Measurements from ENCODE around the gene MED8. TPM values are rescaled to one million over a fixed set of nuclear protein-coding genes. Genes with fewer than 3 reads are reported as not detected.

MED8 gene
- total and polyA plus RNA-seq, 2 of the 8 experiments (the other 6 are each of a cell fraction or from before 2014, with no cell fraction given): 7.0 to 20.6 TPM

- H2AFZ ChIP-seq (ENCODE audit: low read length): peak overlapping the region; percentile 20; the same call in 1 of the 2 replicates
- FAIRE-seq: no peak
- TF ChIP-seq RFX5 (IDR thresholded peaks at IDR 0.05; ENCODE audit: borderline replicate concordance, low read depth, low read length): no peak
- TF ChIP-seq SRF (IDR thresholded peaks at IDR 0.05; ENCODE audit: low read depth, low read length): no peak
- no peak for TF ChIP-seq SP1 (IDR thresholded peaks at IDR 0.05; ENCODE audit: low read depth, low read length)
- TF ChIP-seq CBX8 (IDR thresholded peaks at IDR 0.05; ENCODE audit: borderline replicate concordance, low read depth, low read length): no peak
- TF ChIP-seq ZNF274 (IDR thresholded peaks at IDR 0.05; ENCODE audit: borderline replicate concordance, extremely low read depth, low read length): no peak
- TF ChIP-seq GTF2F1 (IDR thresholded peaks at IDR 0.05; ENCODE audit: borderline replicate concordance, low read depth, low read length): no peak
- TF ChIP-seq RXRA (IDR thresholded peaks at IDR 0.05; ENCODE audit: insufficient read depth, low read depth, low read length): no peak
- TF ChIP-seq PHF8 (conservative IDR thresholded peaks at IDR 0.05; ENCODE audit: low read depth, low read length): peak; percentile 50
- TF ChIP-seq NRF1 (IDR thresholded peaks at IDR 0.05; ENCODE audit: low read depth, low read length): no peak
- no peak for TF ChIP-seq SP2 (IDR thresholded peaks at IDR 0.05; ENCODE audit: low read length)
- TF ChIP-seq CHD2 (IDR thresholded peaks at IDR 0.05; ENCODE audit: low read length): 0 out of 2 replicates have a peak, but pooled peaks have one; percentile 15
- peak in 1 of 2 experiments; percentile 17; a peak in 1 of 3 replicates for TF ChIP-seq POLR2A (IDR thresholded peaks at IDR 0.05; ENCODE audit: control extremely low read depth in 1 of 2, low read depth in 2 of 2, low read length in 2 of 2)
- 0 out of 2 replicates have a peak, but pooled peaks have one; percentile 47 for TF ChIP-seq RBBP5 (IDR thresholded peaks at IDR 0.05; ENCODE audit: borderline replicate concordance, low read depth, low read length)
Observed at GRCh38 chr1:43358121-43358745, 31.4 kb downstream of the MED8 start.

More at GRCh38 chr1:43358121-43358745, 31.4 kb downstream of the MED8 start:
- DNase-seq (ENCODE audit: low read depth in 1 of 2, low spot score in 2 of 2): no peak
- peak overlapping the region; percentile 15 for H4K91ac ChIP-seq (replicated peaks; ENCODE audit: insufficient read length, low read length)
- peaks cover 21 to 37% (median 28%) of the 10 kb centered on the region in 4 experiments for H3K36me3 ChIP-seq (ENCODE audit: control insufficient read depth in 2 of 4, insufficient read depth in 4 of 4, low read length in 3 of 4)
- H3K4me2 ChIP-seq (ENCODE audit: insufficient read depth in 1 of 2, low read depth in 2 of 2, low read length in 2 of 2): peak overlapping the region; percentile 72 to 81
- H3K79me1 ChIP-seq (ENCODE audit: low read depth, low read length): peaks cover 11% of the 10 kb centered on the region
- no peaks in the 10 kb centered on the region for H3K27me3 ChIP-seq (replicated peaks in 1 of 4; ENCODE audit: control insufficient read depth in 3 of 4, extremely low read depth in 1 of 4, insufficient read depth in 3 of 4, low read length in 3 of 4)
- peak overlapping the region; percentile 84 for H3K4ac ChIP-seq (replicated peaks; ENCODE audit: insufficient read length, low read depth, low read length)
- peak overlapping the region; percentile 91 for H4K5ac ChIP-seq (ENCODE audit: insufficient read length, low read depth, low read length)
- H2BK120ac ChIP-seq (replicated peaks; ENCODE audit: low read depth, low read length): no peak overlapping the region
- H3K18ac ChIP-seq (ENCODE audit: extremely low read depth, low read length): peak overlapping the region; percentile 38; the same call in 1 of the 2 replicates
- H3K14ac ChIP-seq (ENCODE audit: insufficient read length): no peak overlapping the region
- ChIA-PET POLR2A (ENCODE audit: partially characterized antibody) (interaction anchor here (0.7 to 2.5 kb wide), 39 partner anchors 8 to 381 kb away, joined by 3 to 37 read pairs (median 5); partner anchors contain the start of genes C1orf210, ELOVL1, KDM4A and MED8), CTCF (ENCODE audit: partially characterized antibody) (interaction anchor here (0.8 to 2.4 kb wide), 20 partner anchors 10 to 576 kb away, joined by 3 to 15 read pairs (median 4); partner anchors contain the start of genes C1orf210 and ELOVL1)
- peak overlapping the region; percentile 82 for H2BK5ac ChIP-seq (ENCODE audit: low read depth, low read length)
- peak overlapping the region; percentile 74 for H3K27ac ChIP-seq (ENCODE audit: low read depth, low read length)
- no peak overlapping the region for H2AK5ac ChIP-seq (ENCODE audit: low read depth, low read length)
- H2BK20ac ChIP-seq (ENCODE audit: low read length): no peak overlapping the region
- peak overlapping the region; percentile 65 for H3K56ac ChIP-seq (replicated peaks; ENCODE audit: insufficient read length, low read depth, low read length)
- H3K9me3 ChIP-seq (ENCODE audit: insufficient read depth in 2 of 2, low read depth in 1 of 2, low read length in 1 of 2): no peaks in the 10 kb centered on the region
- H3K9ac ChIP-seq (replicated peaks in 1 of 4; ENCODE audit: extremely low read depth in 1 of 4, low read depth in 3 of 4, low read length in 3 of 4): peak overlapping the region; percentile 8 to 91 (median 80)
- peaks cover 5 to 14% (median 8%) of the 10 kb centered on the region in 4 experiments for H3K4me1 ChIP-seq (replicated peaks in 1 of 4; ENCODE audit: control insufficient read depth in 3 of 4, insufficient read depth in 4 of 4, low read length in 3 of 4)
- H2BK15ac ChIP-seq (ENCODE audit: low read length): 0 out of 2 replicates have a peak overlapping the region, but pooled peaks have one; percentile 32
- H3K79me2 ChIP-seq (ENCODE audit: control insufficient read depth in 1 of 2, insufficient read depth in 2 of 2, low read length in 2 of 2): peaks cover 10 to 27% of the 10 kb centered on the region in 2 experiments
- no peak overlapping the region; the same call in 1 of the 2 replicates for H2BK12ac ChIP-seq (ENCODE audit: low read depth, low read length)
- peaks cover 7% of the 10 kb centered on the region for H3K23me2 ChIP-seq (ENCODE audit: low read depth, low read length)
- H4K20me1 ChIP-seq (replicated peaks in 1 of 2; ENCODE audit: control insufficient read depth in 1 of 2, insufficient read depth in 2 of 2, low read length in 2 of 2): peaks cover 10 to 12% of the 10 kb centered on the region in 2 experiments
- H4K8ac ChIP-seq (ENCODE audit: extremely low read depth, insufficient read depth, low read length): peak overlapping the region; percentile 96; the same call in 1 of the 2 replicates
- H3K23ac ChIP-seq (ENCODE audit: insufficient read length): no peak overlapping the region
- WGBS, 2 experiments (ENCODE audit: extremely low coverage in 1 of 2, insufficient coverage in 1 of 2, insufficient read length in 1 of 2, insufficient replicate concordance in 2 of 2, low coverage in 1 of 2, low lambda C conversion rate in 2 of 2, missing lambda C conversion rate in 1 of 2): 2% methylated on average over 24 of the region's 33 CpGs; no CpG with 5 or more reads in 1 of the 2 experiments
- H3K4me3 ChIP-seq (ENCODE audit: extremely low read depth in 1 of 4, insufficient read depth in 2 of 4, low read depth in 3 of 4, low read length in 4 of 4): peak overlapping the region; percentile 62 to 85 (median 74)

Data from H1 (cell line).